ENCODE measurements around the gene PTGIS. TPM values are rescaled to one million over a fixed set of nuclear protein-coding genes. Genes with fewer than 3 reads are reported as not detected.

The PTGIS gene
- total and polyA plus RNA-seq, 12 donors = 6.5 to 66.8 (median 20.2) TPM

- 58 to 60% methylated on average over 5 of the region's 5 CpGs for WGBS, 2 donors
- no peaks in the 10 kb centered on the region for H3K9me3 ChIP-seq
- no peak for DNase-seq
- H3K27me3 ChIP-seq = peaks cover 0 to 12% (median 4%) of the 10 kb centered on the region in 7 donors
- no peak overlapping the region for H3K27ac ChIP-seq
- no peaks in the 10 kb centered on the region for H3K36me3 ChIP-seq
- H3K4me1 ChIP-seq = no peaks in the 10 kb centered on the region
- TF ChIP-seq CTCF (IDR thresholded peaks at IDR 0.05) = no peak
- intact Hi-C loops (cut with DNase I) = no loop called here
- no peak overlapping the region for H3K4me3 ChIP-seq
- no peak for ATAC-seq
These were observed 96.5 kb downstream of the PTGIS start for GRCh38 chr20:49471397-49471796.

GRCh38 chr20:49470922-49471321, 97.0 kb downstream of the PTGIS start:
- Histone ChIP-seq H3K9me3 (no peaks in the 10 kb centered on the region), H3K27ac (no peak overlapping the region), H3K4me1 (no peaks in the 10 kb centered on the region), H3K4me3 (no peak overlapping the region), H3K36me3 (no peaks in the 10 kb centered on the region), H3K27me3 (peaks cover 0 to 12% (median 4%) of the 10 kb centered on the region in 7 donors)
- no peak for ATAC-seq
- no peak for DNase-seq
- no peak for TF ChIP-seq CTCF (IDR thresholded peaks at IDR 0.05)
- intact Hi-C loops (cut with DNase I) = no loop called here
- 82 to 83% methylated on average over 6 of the region's 6 CpGs for WGBS, 2 donors

- no peak overlapping the region for H3K27ac ChIP-seq
These were observed 98.9 kb downstream of the PTGIS start for GRCh38 chr20:49469060-49469459.

GRCh38 chr20:49468412-49468811, 99.5 kb downstream of the PTGIS start:
- TF ChIP-seq CTCF (IDR thresholded peaks at IDR 0.05) = no peak
- Histone ChIP-seq H3K36me3 (no peaks in the 10 kb centered on the region), H3K27ac (no peak overlapping the region), H3K9me3 (no peaks in the 10 kb centered on the region), H3K27me3 (peaks cover 0 to 12% (median 0%) of the 10 kb centered on the region in 7 donors), H3K4me1 (no peaks in the 10 kb centered on the region), H3K4me3 (no peak overlapping the region)
- intact Hi-C loops (cut with DNase I) = no loop called here
- WGBS, 2 donors = 69 to 87% methylated on average over 7 of the region's 7 CpGs
- DNase-seq (no peak), ATAC-seq (no peak)

More at GRCh38 chr20:49469060-49469459, 98.9 kb downstream of the PTGIS start:
- peaks cover 0 to 12% (median 0%) of the 10 kb centered on the region in 7 donors for H3K27me3 ChIP-seq
- 84 to 87% methylated on average over 6 of the region's 6 CpGs for WGBS, 2 donors
- intact Hi-C loops (cut with DNase I) = no loop called here
- H3K9me3 ChIP-seq = no peaks in the 10 kb centered on the region
- no peaks in the 10 kb centered on the region for H3K36me3 ChIP-seq
- no peak for DNase-seq
- ATAC-seq = no peak
- no peak overlapping the region for H3K4me3 ChIP-seq
- TF ChIP-seq CTCF (IDR thresholded peaks at IDR 0.05) = no peak
- no peaks in the 10 kb centered on the region for H3K4me1 ChIP-seq

All from heart right ventricle (tissue), 16 donors.